Lower lobe of right lung (tissue), 2 donors: ENCODE data around the gene RNF32. TPM values are rescaled to one million over a fixed set of nuclear protein-coding genes. Genes with fewer than 3 reads are reported as not detected.

ENCODE experiments used
- ATAC-seq, 2 donors: fragments of 200-7000 bp; cut with Tn5 transposase; one replicate each; pipeline ENCODE4 v1.9.1; 2020 to 2022; ENCODE audit warnings: mild to moderate bottlenecking in 2 of 2, moderate library complexity in 2 of 2
- DNase-seq: peaks from one replicate; pipeline ENCODE4 v3.0.0-alpha.2; 2020
- H3K27ac ChIP-seq: fragments of 200-600 bp; one replicate; pipeline ENCODE4 v1.8.0; 2022
- H3K27me3 ChIP-seq: fragments of 200-600 bp; one replicate; pipeline ENCODE4 v1.8.0; 2022; ENCODE audit warnings: low read depth
- H3K36me3 ChIP-seq: fragments of 200-600 bp; one replicate; pipeline ENCODE4 v1.8.0; 2022; ENCODE audit warnings: mild to moderate bottlenecking
- H3K4me1 ChIP-seq: fragments of 200-600 bp; one replicate; pipeline ENCODE4 v1.8.0; 2022
- H3K4me3 ChIP-seq: fragments of 200-600 bp; one replicate; pipeline ENCODE4 v1.8.0; 2022; ENCODE audit warnings: mild to moderate bottlenecking
- H3K9me3 ChIP-seq: fragments of 200-600 bp; one replicate; pipeline ENCODE4 v1.8.0; 2022
- intact Hi-C: fragments of 100-400 bp; cut with DNase I; formaldehyde crosslinking; loops from one replicate; pipeline ENCODE4 v1.11.0; 2022
- total RNA-seq: library from RNA; stranded (reverse); fragmentation: NEBNext Ultra II Directional; extraction: Animal tissue kit (Norgen Biotek cat#: 25700); gene quantifications from one replicate; pipeline ENCODE4 v1.2.1, GENCODE V29; 2021
- TF ChIP-seq, protein P1 (sequence below): fragments of 200-600 bp; IDR thresholded peaks from one replicate; pipeline ENCODE4 v1.8.0; 2022; ENCODE audit warnings: antibody characterized with exemption, mild to moderate bottlenecking
- donor health status: DM: no; HTN: yes; CAD: no; lungs with severe emphysema.

The RNF32 gene
- total RNA-seq, 1 donor from 2014 or later: 3.0 TPM

DNA sequence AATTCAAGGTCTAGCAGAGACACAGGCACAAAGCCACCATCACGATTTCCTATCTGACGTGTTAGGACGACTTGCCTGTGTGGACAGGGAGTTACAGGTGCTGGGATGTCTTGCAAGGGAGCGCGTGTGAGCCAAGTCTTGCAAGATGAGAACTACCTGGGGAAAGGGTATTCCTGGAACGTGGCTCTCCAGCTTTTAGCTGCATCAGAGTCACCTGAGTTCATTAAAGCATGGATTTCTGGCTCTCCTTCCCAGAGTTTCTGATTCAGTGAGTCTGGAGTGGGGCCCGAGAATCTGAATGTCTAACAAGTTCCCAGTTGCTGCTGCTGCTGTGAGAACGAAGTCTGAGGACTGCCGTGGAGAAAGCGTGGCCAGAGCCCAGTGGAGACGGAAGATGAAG lies 30.0 kb upstream of the RNF32 start:
- Histone ChIP-seq H3K27ac (no peak overlapping the region), H3K36me3 (no peaks in the 10 kb centered on the region), H3K4me3 (no peak overlapping the region), H3K9me3 (no peaks in the 10 kb centered on the region), H3K27me3 (no peaks in the 10 kb centered on the region), H3K4me1 (peaks cover 22% of the 10 kb centered on the region)
- TF ChIP-seq, protein P1, sequence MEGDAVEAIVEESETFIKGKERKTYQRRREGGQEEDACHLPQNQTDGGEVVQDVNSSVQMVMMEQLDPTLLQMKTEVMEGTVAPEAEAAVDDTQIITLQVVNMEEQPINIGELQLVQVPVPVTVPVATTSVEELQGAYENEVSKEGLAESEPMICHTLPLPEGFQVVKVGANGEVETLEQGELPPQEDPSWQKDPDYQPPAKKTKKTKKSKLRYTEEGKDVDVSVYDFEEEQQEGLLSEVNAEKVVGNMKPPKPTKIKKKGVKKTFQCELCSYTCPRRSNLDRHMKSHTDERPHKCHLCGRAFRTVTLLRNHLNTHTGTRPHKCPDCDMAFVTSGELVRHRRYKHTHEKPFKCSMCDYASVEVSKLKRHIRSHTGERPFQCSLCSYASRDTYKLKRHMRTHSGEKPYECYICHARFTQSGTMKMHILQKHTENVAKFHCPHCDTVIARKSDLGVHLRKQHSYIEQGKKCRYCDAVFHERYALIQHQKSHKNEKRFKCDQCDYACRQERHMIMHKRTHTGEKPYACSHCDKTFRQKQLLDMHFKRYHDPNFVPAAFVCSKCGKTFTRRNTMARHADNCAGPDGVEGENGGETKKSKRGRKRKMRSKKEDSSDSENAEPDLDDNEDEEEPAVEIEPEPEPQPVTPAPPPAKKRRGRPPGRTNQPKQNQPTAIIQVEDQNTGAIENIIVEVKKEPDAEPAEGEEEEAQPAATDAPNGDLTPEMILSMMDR: no peak
- ATAC-seq: no peak
- intact Hi-C loops: no loop called here
- DNase-seq: no peak

DNA sequence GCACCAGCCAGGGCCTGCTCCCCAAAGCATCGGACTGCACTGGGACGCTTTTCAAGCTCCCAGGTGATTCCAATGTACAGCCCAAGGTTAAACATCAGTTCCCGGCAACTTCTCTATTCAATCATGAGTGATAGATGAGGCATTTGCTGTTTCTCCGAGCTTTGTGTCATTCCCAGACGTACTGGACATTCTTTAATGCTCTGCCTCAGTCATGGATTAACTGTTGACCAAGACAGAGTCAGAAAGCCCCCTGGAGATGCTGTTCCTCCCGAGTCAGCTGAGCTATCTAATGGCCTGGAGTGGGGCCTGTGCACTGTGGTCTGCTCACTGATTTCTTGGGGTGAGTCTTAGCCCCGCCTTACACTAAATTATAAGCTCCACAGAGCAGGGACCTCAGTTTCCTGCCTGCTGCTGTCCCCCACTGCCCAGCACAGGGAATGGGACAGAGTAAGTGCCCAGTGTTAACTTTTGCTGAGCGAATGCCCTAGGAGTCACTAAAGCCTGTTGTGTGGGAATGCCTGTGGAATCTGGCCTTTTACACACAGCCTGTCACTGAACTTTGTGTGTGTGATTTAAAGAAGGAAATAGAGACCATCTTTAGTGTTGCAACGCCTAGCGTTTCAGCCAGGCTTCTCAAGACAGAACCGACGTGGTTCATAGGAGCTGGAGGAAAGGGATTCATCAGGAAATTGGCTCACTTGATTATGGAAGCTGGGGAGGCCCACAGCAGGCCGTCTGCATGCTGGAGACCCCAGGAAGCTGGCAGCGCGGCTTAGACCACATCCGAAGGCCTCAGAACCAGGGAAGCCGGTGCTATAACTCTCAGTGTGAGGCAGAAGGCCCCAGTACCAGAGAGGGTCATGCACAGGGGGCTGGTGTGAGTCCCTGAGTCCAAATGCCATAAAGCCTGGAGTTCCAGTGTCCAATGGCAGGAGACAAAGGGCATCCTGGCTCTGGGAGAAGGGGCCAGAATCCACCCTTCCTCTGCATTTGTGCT lies 29.3 kb upstream of the RNF32 start:
- no peak for ATAC-seq

DNA sequence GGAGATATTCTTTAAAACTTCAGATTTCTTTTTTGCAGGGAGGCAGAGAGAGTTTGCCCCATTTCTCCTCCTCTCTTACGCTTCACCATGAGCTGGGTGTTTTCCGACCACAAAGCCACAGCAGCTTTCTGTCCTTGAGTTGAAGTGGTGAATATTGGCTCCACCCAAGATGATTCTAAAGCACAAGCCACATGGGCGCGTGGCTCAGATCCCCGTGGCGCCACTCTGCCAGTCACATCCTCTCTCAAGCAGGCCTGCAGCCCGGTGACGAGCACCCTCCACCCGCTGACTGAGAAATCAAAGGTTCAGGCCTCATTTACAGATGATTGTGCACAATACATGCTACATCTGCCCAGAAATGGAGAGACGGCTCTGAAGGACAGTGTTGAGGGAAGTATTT lies 27.6 kb upstream of the RNF32 start:
- TF ChIP-seq, protein P1: no peak
- Histone ChIP-seq H3K9me3 (no peaks in the 10 kb centered on the region), H3K27ac (no peak overlapping the region), H3K36me3 (no peaks in the 10 kb centered on the region), H3K27me3 (peaks cover 5% of the 10 kb centered on the region), H3K4me3 (no peak overlapping the region), H3K4me1 (peaks cover 16% of the 10 kb centered on the region)
- DNase-seq (no peak), ATAC-seq (peak in 1 of 2 donors; percentile 23)
- intact Hi-C loops: no loop called here

More for the DNA sequence above, 29.3 kb upstream of the RNF32 start:
- TF ChIP-seq, protein P1: no peak
- H3K4me1 ChIP-seq: peaks cover 22% of the 10 kb centered on the region
- H3K36me3 ChIP-seq: no peaks in the 10 kb centered on the region
- no peak overlapping the region for H3K27ac ChIP-seq
- no peak for DNase-seq
- no peaks in the 10 kb centered on the region for H3K27me3 ChIP-seq
- no peak overlapping the region for H3K4me3 ChIP-seq
- intact Hi-C loops: no loop called here
- H3K9me3 ChIP-seq: no peaks in the 10 kb centered on the region

DNA sequence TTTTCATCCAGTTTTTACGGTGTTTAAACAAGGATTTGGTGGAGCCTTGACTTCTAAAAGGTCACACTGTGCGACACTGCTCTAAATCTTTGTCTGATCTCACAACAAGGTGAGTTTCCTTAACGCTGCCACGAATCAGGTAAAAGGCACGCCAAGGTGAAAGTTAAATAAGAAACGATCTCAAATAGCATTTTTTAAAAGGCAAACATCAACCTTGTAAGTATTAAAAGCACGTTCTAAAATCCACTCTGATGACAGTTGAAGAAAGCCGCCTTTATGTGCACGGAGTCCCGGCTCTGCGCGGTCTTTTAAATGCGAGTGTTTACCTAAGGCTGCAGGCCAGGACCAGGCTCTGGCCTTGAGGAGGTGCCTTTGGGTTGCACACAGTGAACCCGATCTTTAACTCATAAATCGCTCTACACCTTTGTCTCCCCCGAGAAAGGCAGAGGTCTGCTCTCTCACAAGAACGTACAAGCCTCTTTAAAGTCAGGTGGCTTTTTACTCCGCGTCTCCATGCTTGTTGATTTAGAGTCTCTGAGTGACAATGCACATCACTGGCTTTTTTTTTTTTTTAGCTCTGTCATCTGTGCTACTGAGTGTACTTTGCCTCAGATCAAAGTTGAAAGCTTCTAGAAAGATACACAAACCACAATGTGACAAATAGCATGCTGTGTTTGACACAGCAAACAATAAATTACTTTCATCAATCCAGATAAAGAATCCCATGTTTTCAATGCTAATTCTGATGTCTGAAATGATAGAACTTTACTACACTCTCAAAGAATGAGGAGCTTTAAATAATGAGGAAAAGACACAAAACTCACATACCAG lies 25.9 kb upstream of the RNF32 start:
- H3K4me1 ChIP-seq: peaks cover 7% of the 10 kb centered on the region
- H3K4me3 ChIP-seq: no peak overlapping the region
- no peak overlapping the region for H3K27ac ChIP-seq
- TF ChIP-seq, protein P1: no peak
- no peaks in the 10 kb centered on the region for H3K36me3 ChIP-seq
- no peaks in the 10 kb centered on the region for H3K9me3 ChIP-seq
- DNase-seq (no peak), ATAC-seq (peak in 1 of 2 donors; percentile 35)
- intact Hi-C loops: no loop called here
- peaks cover 5% of the 10 kb centered on the region for H3K27me3 ChIP-seq
